ENCODE results near the gene MTHFSD. TPM values are rescaled to one million over a fixed set of nuclear protein-coding genes. Genes with fewer than 3 reads are reported as not detected.

MTHFSD gene
- total and polyA plus RNA-seq, 2 of the 8 experiments (the other 6 are each of a cell fraction or from before 2014, with no cell fraction given) = 7.1 to 9.8 TPM

GRCh38 chr16:86580063-86580790 is 25.2 kb upstream of the MTHFSD start:
- H3K79me1 ChIP-seq (ENCODE audit: low read depth, low read length) = no peaks in the 10 kb centered on the region
- H2BK12ac ChIP-seq (ENCODE audit: low read depth, low read length) = no peak overlapping the region
- H3K9me3 ChIP-seq (ENCODE audit: insufficient read depth in 2 of 2, low read depth in 1 of 2, low read length in 1 of 2) = no peaks in the 10 kb centered on the region
- H3K4me2 ChIP-seq (ENCODE audit: insufficient read depth in 1 of 2, low read depth in 2 of 2, low read length in 2 of 2) = peak overlapping the region; percentile 83 to 95; a peak in 2 of 4 replicates
- no peak overlapping the region for H3K56ac ChIP-seq (replicated peaks; ENCODE audit: insufficient read length, low read depth, low read length)
- H2AFZ ChIP-seq (ENCODE audit: low read length) = no peak overlapping the region
- WGBS, 2 experiments (ENCODE audit: extremely low coverage in 1 of 2, insufficient coverage in 1 of 2, insufficient read length in 1 of 2, insufficient replicate concordance in 2 of 2, low coverage in 1 of 2, low lambda C conversion rate in 2 of 2, missing lambda C conversion rate in 1 of 2) = 47% methylated on average over 15 of the region's 19 CpGs; no CpG with 5 or more reads in 1 of the 2 experiments
- H3K18ac ChIP-seq (ENCODE audit: extremely low read depth, low read length) = no peak overlapping the region
- no peak overlapping the region for H2AK5ac ChIP-seq (ENCODE audit: low read depth, low read length)
- no peak overlapping the region for H3K14ac ChIP-seq (ENCODE audit: insufficient read length)
- no peak overlapping the region for H2BK15ac ChIP-seq (ENCODE audit: low read length)
- no peaks in the 10 kb centered on the region for H3K79me2 ChIP-seq (ENCODE audit: control insufficient read depth in 1 of 2, insufficient read depth in 2 of 2, low read length in 2 of 2)
- TF ChIP-seq EZH2 (IDR thresholded peaks at IDR 0.05; ENCODE audit: low read depth, low read length, severe bottlenecking) = peak; percentile 27
- no peak for TF ChIP-seq HDAC2 (IDR thresholded peaks at IDR 0.05; ENCODE audit: borderline replicate concordance in 1 of 2, low read depth in 2 of 2, low read length in 2 of 2)
- H4K5ac ChIP-seq (ENCODE audit: insufficient read length, low read depth, low read length) = no peak overlapping the region
- H3K4me3 ChIP-seq (ENCODE audit: extremely low read depth in 1 of 4, insufficient read depth in 2 of 4, low read depth in 3 of 4, low read length in 4 of 4) = peak overlapping the region in 3 of 4 experiments; percentile 27 to 66 (median 38); a peak in 3 of 8 replicates
- H2BK120ac ChIP-seq (replicated peaks; ENCODE audit: low read depth, low read length) = no peak overlapping the region
- ChIA-PET CTCF (ENCODE audit: partially characterized antibody) (interaction anchor here (0.8 to 3.5 kb wide), 7 partner anchors 10 to 564 kb away, joined by 3 to 13 read pairs (median 3); no protein-coding TSS in a partner anchor), POLR2A (ENCODE audit: partially characterized antibody) (no interaction called here)
- H3K27me3 ChIP-seq (replicated peaks in 1 of 4; ENCODE audit: control insufficient read depth in 3 of 4, extremely low read depth in 1 of 4, insufficient read depth in 3 of 4, low read length in 3 of 4) = peaks cover 54 to 81% (median 65%) of the 10 kb centered on the region in 4 experiments
- peaks cover 4 to 6% of the 10 kb centered on the region in 2 experiments for H4K20me1 ChIP-seq (replicated peaks in 1 of 2; ENCODE audit: control insufficient read depth in 1 of 2, insufficient read depth in 2 of 2, low read length in 2 of 2)
- H3K9ac ChIP-seq (replicated peaks in 1 of 4; ENCODE audit: extremely low read depth in 1 of 4, low read depth in 3 of 4, low read length in 3 of 4) = no peak overlapping the region
- no peak overlapping the region for H4K91ac ChIP-seq (replicated peaks; ENCODE audit: insufficient read length, low read length)
- no peak overlapping the region for H3K4ac ChIP-seq (replicated peaks; ENCODE audit: insufficient read length, low read depth, low read length)
- DNase-seq (ENCODE audit: low read depth in 1 of 2, low spot score in 2 of 2) (no peak), FAIRE-seq (no peak)
- H3K27ac ChIP-seq (ENCODE audit: low read depth, low read length) = no peak overlapping the region
- no peak overlapping the region for H4K8ac ChIP-seq (ENCODE audit: extremely low read depth, insufficient read depth, low read length)
- peaks cover 0 to 10% (median 0%) of the 10 kb centered on the region in 4 experiments; a peak in 1 of 8 replicates for H3K36me3 ChIP-seq (ENCODE audit: control insufficient read depth in 2 of 4, insufficient read depth in 4 of 4, low read length in 3 of 4)
- H3K23ac ChIP-seq (ENCODE audit: insufficient read length) = no peak overlapping the region
- H3K4me1 ChIP-seq (replicated peaks in 1 of 4; ENCODE audit: control insufficient read depth in 3 of 4, insufficient read depth in 4 of 4, low read length in 3 of 4) = peaks cover 5 to 35% (median 20%) of the 10 kb centered on the region in 4 experiments
- H2BK20ac ChIP-seq (ENCODE audit: low read length) = no peak overlapping the region
- H3K23me2 ChIP-seq (ENCODE audit: low read depth, low read length) = peaks cover 11% of the 10 kb centered on the region; the same call in 1 of the 2 replicates
- H2BK5ac ChIP-seq (ENCODE audit: low read depth, low read length) = no peak overlapping the region

Measured in H1 (cell line).